Measurements from ENCODE around the gene TAOK3. TPM values are rescaled to one million over a fixed set of nuclear protein-coding genes. Genes with fewer than 3 reads are reported as not detected.
"Not testable (repeated sequence)": the region's sequence is repeated elsewhere in the genome, so short reads cannot be mapped to it uniquely, and the experiment has no call there.

TAOK3 gene
- polyA plus RNA-seq, 3 donors, result 19.7 to 58.3 (median 44.8) TPM

DNA sequence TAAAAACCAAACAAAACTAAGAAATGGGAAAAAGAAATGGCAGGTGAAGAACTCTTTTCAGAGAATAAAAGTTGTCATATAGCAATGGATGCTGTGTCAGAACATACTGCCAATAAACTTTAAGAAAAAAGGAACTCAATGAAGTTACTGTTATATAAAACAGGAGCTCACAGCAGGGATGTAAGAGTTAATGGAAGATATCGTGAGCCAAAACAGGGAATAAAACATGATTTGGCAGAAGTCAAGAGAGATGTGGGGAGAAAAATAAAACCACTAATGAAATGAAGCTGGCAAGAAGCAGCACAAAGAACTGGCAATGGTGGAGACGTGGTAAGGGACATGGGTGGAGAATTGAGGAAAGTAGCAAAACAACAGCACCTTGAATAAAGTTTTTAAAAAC is 61.0 kb downstream of the TAOK3 start:
- intact Hi-C loops (cut with micrococcal nuclease), result no loop called here

DNA sequence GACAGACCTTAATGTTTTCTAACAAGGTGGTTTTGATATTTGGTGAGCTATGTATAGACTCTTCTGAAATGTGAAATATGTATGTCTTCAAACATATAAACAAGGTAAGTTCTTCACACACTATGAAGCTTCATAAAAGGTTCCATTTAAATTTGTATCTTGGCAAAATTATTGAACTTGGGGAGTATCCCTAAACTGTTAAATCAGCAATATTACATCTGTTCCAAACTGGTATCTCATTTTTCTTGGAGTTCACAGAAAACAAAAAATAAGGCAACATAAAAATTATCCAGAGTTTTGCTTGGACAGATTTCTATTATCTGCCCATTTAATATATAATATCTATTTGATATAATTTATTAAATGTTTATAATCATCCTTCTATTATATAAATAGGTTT is 62.4 kb downstream of the TAOK3 start:
- Histone ChIP-seq H3K36me3 (replicated peaks in 1 of 2; ENCODE audit: control insufficient read depth in 1 of 2, insufficient read depth in 2 of 2, low read length in 2 of 2) (no peaks in the 10 kb centered on the region), H4K20me1 (ENCODE audit: insufficient read depth, low read length) (peaks cover 97% of the 10 kb centered on the region), H3K9ac (ENCODE audit: insufficient read depth, low read length, poor library complexity, severe bottlenecking) (no peak overlapping the region), H2AFZ (ENCODE audit: insufficient read depth, low read depth, low read length, poor library complexity, severe bottlenecking) (no peak overlapping the region), H3K27ac (ENCODE audit: low read depth in 1 of 2, low read length in 2 of 2) (no peak overlapping the region), H3K27me3 (ENCODE audit: control insufficient read depth in 2 of 2, insufficient read depth in 2 of 2, low read length in 2 of 2) (no peaks in the 10 kb centered on the region), H3K79me2 (ENCODE audit: insufficient read depth, low read length) (peaks cover 99% of the 10 kb centered on the region), H3K4me2 (replicated peaks; ENCODE audit: extremely low read depth, low read length, poor library complexity, severe bottlenecking) (no peak overlapping the region), H3K9me3 (replicated peaks in 1 of 2; ENCODE audit: control insufficient read depth in 1 of 2, insufficient read depth in 1 of 2, low read length in 2 of 2) (no peaks in the 10 kb centered on the region), H3K4me1 (ENCODE audit: control insufficient read depth in 1 of 2, insufficient read depth in 2 of 2, low read length in 2 of 2) (peaks cover 31 to 59% of the 10 kb centered on the region in 2 donors), H3K4me3 (replicated peaks in 1 of 3; ENCODE audit: low read depth in 2 of 3, low read length in 3 of 3) (no peak overlapping the region)
- DNase-seq, result no peak
- Mint-ChIP-seq H3K27me3 (ENCODE audit: low read depth in 3 of 3) (no peaks in the 10 kb centered on the region), H3K4me1 (peaks cover 47% of the 10 kb centered on the region), H3K9me3 (no peaks in the 10 kb centered on the region), H3K27ac (peak overlapping the region in 2 of 7 donors; percentile 37 to 63), H3K4me3 (no peak overlapping the region), H3K36me3 (peaks cover 2% of the 10 kb centered on the region in 2 donors)
- TF ChIP-seq, protein P1, sequence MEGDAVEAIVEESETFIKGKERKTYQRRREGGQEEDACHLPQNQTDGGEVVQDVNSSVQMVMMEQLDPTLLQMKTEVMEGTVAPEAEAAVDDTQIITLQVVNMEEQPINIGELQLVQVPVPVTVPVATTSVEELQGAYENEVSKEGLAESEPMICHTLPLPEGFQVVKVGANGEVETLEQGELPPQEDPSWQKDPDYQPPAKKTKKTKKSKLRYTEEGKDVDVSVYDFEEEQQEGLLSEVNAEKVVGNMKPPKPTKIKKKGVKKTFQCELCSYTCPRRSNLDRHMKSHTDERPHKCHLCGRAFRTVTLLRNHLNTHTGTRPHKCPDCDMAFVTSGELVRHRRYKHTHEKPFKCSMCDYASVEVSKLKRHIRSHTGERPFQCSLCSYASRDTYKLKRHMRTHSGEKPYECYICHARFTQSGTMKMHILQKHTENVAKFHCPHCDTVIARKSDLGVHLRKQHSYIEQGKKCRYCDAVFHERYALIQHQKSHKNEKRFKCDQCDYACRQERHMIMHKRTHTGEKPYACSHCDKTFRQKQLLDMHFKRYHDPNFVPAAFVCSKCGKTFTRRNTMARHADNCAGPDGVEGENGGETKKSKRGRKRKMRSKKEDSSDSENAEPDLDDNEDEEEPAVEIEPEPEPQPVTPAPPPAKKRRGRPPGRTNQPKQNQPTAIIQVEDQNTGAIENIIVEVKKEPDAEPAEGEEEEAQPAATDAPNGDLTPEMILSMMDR (IDR thresholded peaks at IDR 0.05), result no peak
- intact Hi-C loops (cut with micrococcal nuclease), result no loop called here

More for the DNA sequence above, 61.0 kb downstream of the TAOK3 start:
- Mint-ChIP-seq H3K4me1 (peaks cover 58% of the 10 kb centered on the region), H3K9me3 (no peaks in the 10 kb centered on the region), H3K4me3 (no peak overlapping the region), H3K27ac (peak overlapping the region in 3 of 7 donors; percentile 22 to 79 (median 45)), H3K36me3 (peaks cover 6 to 7% of the 10 kb centered on the region in 2 donors), H3K27me3 (ENCODE audit: low read depth in 3 of 3) (peaks cover 0 to 1% (median 0%) of the 10 kb centered on the region in 3 donors)
- H3K9me3 ChIP-seq (replicated peaks in 1 of 2; ENCODE audit: control insufficient read depth in 1 of 2, insufficient read depth in 1 of 2, low read length in 2 of 2), result no peaks in the 10 kb centered on the region
- peaks cover 99% of the 10 kb centered on the region for H3K79me2 ChIP-seq (ENCODE audit: insufficient read depth, low read length)
- no peak overlapping the region for H3K9ac ChIP-seq (ENCODE audit: insufficient read depth, low read length, poor library complexity, severe bottlenecking)
- H3K27me3 ChIP-seq (ENCODE audit: control insufficient read depth in 2 of 2, insufficient read depth in 2 of 2, low read length in 2 of 2), result no peaks in the 10 kb centered on the region
- no peak overlapping the region for H3K27ac ChIP-seq (ENCODE audit: low read depth in 1 of 2, low read length in 2 of 2)
- H2AFZ ChIP-seq (ENCODE audit: insufficient read depth, low read depth, low read length, poor library complexity, severe bottlenecking), result no peak overlapping the region
- WGBS (ENCODE audit: insufficient coverage), result 21% methylated on average over 2 of the region's 2 CpGs
- DNase-seq, result no peak
- H4K20me1 ChIP-seq (ENCODE audit: insufficient read depth, low read length), result peaks cover 97% of the 10 kb centered on the region
- H3K4me3 ChIP-seq (replicated peaks in 1 of 3; ENCODE audit: low read depth in 2 of 3, low read length in 3 of 3), result no peak overlapping the region
- no peaks in the 10 kb centered on the region for H3K36me3 ChIP-seq (replicated peaks in 1 of 2; ENCODE audit: control insufficient read depth in 1 of 2, insufficient read depth in 2 of 2, low read length in 2 of 2)
- peaks cover 31 to 62% of the 10 kb centered on the region in 2 donors for H3K4me1 ChIP-seq (ENCODE audit: control insufficient read depth in 1 of 2, insufficient read depth in 2 of 2, low read length in 2 of 2)
- H3K4me2 ChIP-seq (replicated peaks; ENCODE audit: extremely low read depth, low read length, poor library complexity, severe bottlenecking), result no peak overlapping the region
- TF ChIP-seq, protein P1 (IDR thresholded peaks at IDR 0.05), result no peak

DNA sequence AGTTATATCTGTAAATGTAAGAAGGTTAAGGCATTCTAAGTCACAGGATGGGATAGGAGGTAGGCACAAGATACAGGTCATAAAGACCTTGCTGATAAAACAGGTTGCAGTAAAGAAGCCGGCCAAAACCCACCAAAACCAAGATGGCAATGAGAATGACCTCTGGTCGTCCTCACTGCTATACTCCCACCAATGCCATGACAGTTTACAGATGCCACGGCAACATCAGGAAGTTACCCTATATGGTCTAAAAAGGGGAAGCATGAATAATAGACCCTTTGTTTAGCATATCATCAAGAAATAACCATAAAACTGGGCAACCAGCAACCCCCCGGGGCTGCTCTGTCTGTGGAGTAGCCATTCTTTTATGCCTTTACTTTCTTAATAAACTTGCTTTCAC is 64.7 kb downstream of the TAOK3 start:
- not testable (repeated sequence) for H2AFZ ChIP-seq (ENCODE audit: insufficient read depth, low read depth, low read length, poor library complexity, severe bottlenecking); H3K27me3 ChIP-seq (ENCODE audit: control insufficient read depth in 2 of 2, insufficient read depth in 2 of 2, low read length in 2 of 2); H3K9me3 ChIP-seq (replicated peaks in 1 of 2; ENCODE audit: control insufficient read depth in 1 of 2, insufficient read depth in 1 of 2, low read length in 2 of 2); H3K9me3 Mint-ChIP-seq; H3K36me3 Mint-ChIP-seq; H3K27me3 Mint-ChIP-seq (ENCODE audit: low read depth in 3 of 3); H3K36me3 ChIP-seq (replicated peaks in 1 of 2; ENCODE audit: control insufficient read depth in 1 of 2, insufficient read depth in 2 of 2, low read length in 2 of 2)
- Histone ChIP-seq H3K4me1 (ENCODE audit: control insufficient read depth in 1 of 2, insufficient read depth in 2 of 2, low read length in 2 of 2) (peaks cover 26 to 47% of the 10 kb centered on the region in 2 donors), H3K27ac (ENCODE audit: low read depth in 1 of 2, low read length in 2 of 2) (peak overlapping the region in 1 of 2 donors; percentile 81), H3K79me2 (ENCODE audit: insufficient read depth, low read length) (peaks cover 99% of the 10 kb centered on the region), H4K20me1 (ENCODE audit: insufficient read depth, low read length) (peaks cover 97% of the 10 kb centered on the region), H3K4me3 (replicated peaks in 1 of 3; ENCODE audit: low read depth in 2 of 3, low read length in 3 of 3) (peak overlapping the region in 2 of 3 experiments; percentile 59 to 70), H3K9ac (ENCODE audit: insufficient read depth, low read length, poor library complexity, severe bottlenecking) (peak overlapping the region; percentile 43), H3K4me2 (replicated peaks; ENCODE audit: extremely low read depth, low read length, poor library complexity, severe bottlenecking) (peak overlapping the region; percentile 81)
- Mint-ChIP-seq H3K27ac (peak overlapping the region; percentile 85 to 94 (median 88)), H3K4me1 (peaks cover 34% of the 10 kb centered on the region), H3K4me3 (peak overlapping the region; percentile 15 to 71)
- no CpG with 5 or more reads among the region's 4 CpGs for WGBS (ENCODE audit: insufficient coverage)
- intact Hi-C loops (cut with micrococcal nuclease), result loop anchor here (5.0 to 10.0 kb wide), 3 partner anchors 49 to 73 kb away; partner anchors contain the start of gene TAOK3 (in 2 of the 2)
- peak; percentile 67 to 83 (median 79) for DNase-seq

Measured in CD14-positive monocyte (primary cell).